GM18505 (cell line): ENCODE measurements around the gene UMODL1.

Experiments used
- ATAC-seq: cut with Tn5 transposase; IDR thresholded peaks from one replicate; pipeline ENCODE4 v1.9.1; 2021; ENCODE audit not compliant: unreplicated experiment
- POLR2A ChIP-seq: IDR thresholded peaks from 4 replicates; pipeline ENCODE4 v1.6.1; 2011; ENCODE audit warnings: borderline replicate concordance; ENCODE audit not compliant: insufficient read depth, insufficient read length; ENCODE audit errors: extremely low read depth

Gene UMODL1

GRCh38 chr21:42058631-42059111, 12.4 kb upstream of the UMODL1 start:
- TF ChIP-seq POLR2A: no peak
- ATAC-seq: no peak

- no peak for ATAC-seq
- TF ChIP-seq POLR2A: no peak
Observed at GRCh38 chr21:42059141-42059540, 12.0 kb upstream of the UMODL1 start.

GRCh38 chr21:42059721-42060120, 11.4 kb upstream of the UMODL1 start:
- no peak for TF ChIP-seq POLR2A
- no peak for ATAC-seq

GRCh38 chr21:42060166-42060565, 11.0 kb upstream of the UMODL1 start:
- no peak for ATAC-seq
- TF ChIP-seq POLR2A: no peak

- peak; percentile 42 for TF ChIP-seq POLR2A
- ATAC-seq: peak; percentile 49
Observed at GRCh38 chr21:42061195-42061985, 9.7 kb upstream of the UMODL1 start.

- no peak for ATAC-seq
- TF ChIP-seq POLR2A: no peak
Observed at GRCh38 chr21:42061986-42062235, 9.2 kb upstream of the UMODL1 start.

GRCh38 chr21:42062236-42063022, 8.7 kb upstream of the UMODL1 start:
- peak; percentile 86 for TF ChIP-seq POLR2A
- peak; percentile 50 for ATAC-seq

- no peak for TF ChIP-seq POLR2A
- ATAC-seq: no peak
Observed at GRCh38 chr21:42063191-42063570, 7.9 kb upstream of the UMODL1 start.

- peak; percentile 41 for TF ChIP-seq POLR2A
- ATAC-seq: no peak
Observed at GRCh38 chr21:42063571-42064521, 7.3 kb upstream of the UMODL1 start.

GRCh38 chr21:42066521-42066920, 4.6 kb upstream of the UMODL1 start:
- no peak for ATAC-seq
- no peak for TF ChIP-seq POLR2A

GRCh38 chr21:42067531-42068255, 3.4 kb upstream of the UMODL1 start:
- no peak for TF ChIP-seq POLR2A
- ATAC-seq: no peak

- TF ChIP-seq POLR2A: no peak
- ATAC-seq: no peak
Observed at GRCh38 chr21:42068256-42068545, 2.9 kb upstream of the UMODL1 start.

- TF ChIP-seq POLR2A: no peak
- ATAC-seq: no peak
Observed at GRCh38 chr21:42068592-42068991, 2.5 kb upstream of the UMODL1 start.

- no peak for ATAC-seq
- no peak for TF ChIP-seq POLR2A
Observed at GRCh38 chr21:42069327-42069726, 1.8 kb upstream of the UMODL1 start.

GRCh38 chr21:42069843-42070242, 1.3 kb upstream of the UMODL1 start:
- no peak for ATAC-seq
- no peak for TF ChIP-seq POLR2A
